DMS53 treated with DMSO at 0.1 percent for 48 hours (cell line): ENCODE results near the gene CHST7.

Experiments used
- DNase-seq: peaks from one replicate; lab custom pipeline; 2025; ENCODE audit not compliant: unreplicated experiment; lab: John Stamatoyannopoulos, UW

The CHST7 gene

DNA sequence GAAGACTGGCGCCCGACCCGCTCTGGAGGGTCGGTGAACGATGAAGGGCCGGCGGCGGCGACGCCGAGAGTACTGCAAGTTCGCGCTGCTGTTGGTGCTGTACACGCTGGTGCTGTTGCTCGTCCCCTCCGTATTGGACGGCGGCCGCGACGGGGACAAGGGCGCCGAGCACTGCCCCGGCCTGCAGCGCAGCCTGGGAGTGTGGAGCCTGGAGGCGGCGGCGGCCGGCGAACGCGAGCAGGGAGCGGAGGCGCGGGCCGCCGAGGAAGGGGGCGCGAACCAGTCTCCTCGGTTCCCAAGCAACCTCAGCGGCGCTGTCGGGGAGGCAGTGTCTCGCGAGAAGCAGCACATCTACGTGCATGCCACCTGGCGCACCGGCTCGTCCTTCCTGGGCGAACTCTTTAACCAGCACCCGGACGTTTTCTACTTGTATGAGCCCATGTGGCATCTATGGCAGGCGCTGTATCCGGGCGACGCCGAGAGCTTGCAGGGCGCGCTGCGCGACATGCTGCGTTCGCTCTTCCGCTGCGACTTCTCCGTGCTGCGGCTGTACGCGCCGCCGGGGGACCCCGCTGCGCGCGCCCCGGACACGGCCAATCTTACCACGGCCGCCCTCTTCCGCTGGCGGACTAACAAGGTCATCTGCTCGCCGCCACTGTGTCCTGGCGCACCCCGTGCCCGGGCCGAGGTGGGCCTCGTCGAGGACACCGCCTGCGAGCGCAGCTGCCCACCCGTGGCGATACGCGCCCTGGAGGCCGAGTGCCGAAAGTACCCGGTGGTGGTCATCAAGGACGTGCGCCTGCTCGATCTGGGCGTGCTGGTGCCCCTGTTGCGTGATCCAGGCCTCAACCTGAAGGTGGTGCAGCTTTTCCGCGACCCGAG lies 568 bp downstream of the CHST7 start:
- DNase-seq: peak; percentile 57

DNA sequence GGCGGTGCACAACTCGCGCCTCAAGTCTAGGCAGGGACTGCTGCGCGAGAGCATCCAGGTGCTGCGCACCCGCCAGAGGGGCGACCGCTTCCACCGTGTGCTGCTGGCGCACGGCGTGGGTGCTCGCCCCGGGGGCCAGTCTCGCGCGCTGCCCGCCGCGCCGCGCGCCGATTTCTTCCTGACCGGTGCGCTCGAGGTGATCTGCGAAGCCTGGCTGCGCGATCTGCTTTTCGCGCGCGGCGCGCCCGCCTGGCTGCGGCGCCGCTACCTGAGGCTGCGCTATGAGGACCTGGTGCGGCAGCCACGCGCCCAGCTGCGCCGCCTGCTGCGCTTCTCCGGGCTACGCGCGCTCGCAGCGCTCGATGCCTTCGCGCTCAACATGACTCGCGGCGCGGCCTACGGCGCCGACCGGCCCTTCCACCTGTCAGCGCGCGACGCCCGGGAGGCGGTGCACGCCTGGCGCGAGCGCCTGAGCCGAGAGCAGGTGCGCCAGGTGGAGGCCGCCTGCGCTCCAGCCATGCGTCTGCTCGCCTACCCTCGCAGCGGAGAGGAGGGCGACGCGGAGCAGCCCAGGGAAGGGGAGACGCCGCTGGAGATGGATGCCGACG lies 1.3 kb downstream of the CHST7 start:
- DNase-seq: peak; percentile 48

DNA sequence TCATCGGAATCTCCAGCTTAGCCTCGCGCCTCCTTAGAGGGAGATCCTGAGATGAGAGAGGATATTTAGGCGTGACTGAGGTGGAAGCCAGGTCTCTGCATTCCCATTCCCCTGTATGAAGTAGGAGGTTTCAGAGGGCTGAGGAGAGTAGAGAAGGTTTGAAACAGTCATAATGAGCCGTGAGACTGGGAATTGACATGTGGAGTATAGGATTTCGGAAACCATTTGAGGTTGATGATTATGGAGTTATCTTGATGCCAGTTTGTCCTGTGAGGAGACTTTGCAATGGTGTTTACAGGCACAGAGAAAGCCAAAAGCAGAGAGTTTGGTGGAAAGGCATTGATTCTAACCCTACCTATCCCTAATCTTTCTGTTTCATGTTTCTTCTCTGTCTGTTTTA lies 2.0 kb downstream of the CHST7 start:
- DNase-seq: no peak

DNA sequence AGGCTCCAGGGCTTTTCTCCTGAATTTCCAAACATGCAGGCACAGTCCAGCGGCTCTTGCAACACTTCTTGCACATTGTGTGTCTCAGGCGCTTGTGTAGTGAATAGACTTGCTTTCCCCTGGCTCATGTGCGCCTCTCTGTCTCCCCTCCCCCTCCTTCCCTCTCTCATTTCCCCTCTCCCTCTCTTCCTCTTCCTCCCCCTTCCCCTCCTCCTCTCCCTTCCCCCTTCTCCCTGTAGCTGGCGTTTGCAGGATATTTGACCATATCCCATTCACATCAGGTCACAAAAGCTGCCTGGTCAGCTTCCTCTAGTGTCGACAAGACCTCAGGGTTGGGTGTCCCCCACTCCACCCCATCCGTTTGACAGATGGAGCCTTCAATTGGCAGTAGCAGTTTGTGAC lies 2.4 kb downstream of the CHST7 start:
- no peak for DNase-seq

- no peak for DNase-seq
Observed at GRCh38 chrX:46576458-46576857, 2.9 kb downstream of the CHST7 start.

DNA sequence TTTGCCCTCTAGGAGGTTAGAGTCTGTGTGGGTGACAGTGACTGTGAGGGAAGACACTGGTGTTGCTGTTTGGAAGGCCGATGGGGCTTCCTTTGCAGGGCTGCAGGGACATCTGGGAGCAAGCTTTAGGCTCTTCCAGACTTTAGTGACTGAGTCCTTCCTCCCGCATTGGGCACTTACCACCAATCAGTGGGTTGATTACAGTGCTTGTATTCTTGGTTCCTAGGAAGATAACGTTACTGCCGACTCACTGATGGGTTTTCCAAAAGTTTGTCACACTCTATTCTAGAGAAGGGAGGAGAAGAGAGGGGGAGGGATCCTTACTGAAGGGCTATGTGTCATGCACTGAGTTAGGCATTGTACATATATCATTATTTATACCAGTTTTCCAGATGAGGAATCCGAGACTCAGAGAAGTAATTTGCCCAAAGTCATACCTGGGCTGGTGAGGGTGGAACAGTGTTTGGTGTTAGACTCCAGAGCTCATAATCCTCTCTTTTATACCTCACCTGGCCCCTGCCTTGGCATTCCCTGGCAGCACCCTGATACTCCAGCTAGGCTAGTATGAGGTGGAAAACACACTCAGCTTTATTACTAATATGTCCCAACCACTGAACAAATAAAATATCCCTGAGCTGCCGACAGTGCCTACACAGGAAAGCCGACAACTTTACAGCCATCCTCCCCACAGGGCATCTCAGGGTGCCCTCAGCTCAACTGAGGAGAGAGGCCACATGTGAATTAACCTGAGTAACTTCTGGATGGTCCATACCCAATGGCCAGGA lies 3.8 kb downstream of the CHST7 start:
- DNase-seq: no peak

- no peak for DNase-seq
Observed at GRCh38 chrX:46579250-46579649, 5.7 kb downstream of the CHST7 start.

GRCh38 chrX:46580613-46581012 lies 7.0 kb downstream of the CHST7 start:
- DNase-seq: no peak

GRCh38 chrX:46582325-46582724 lies 8.8 kb downstream of the CHST7 start:
- DNase-seq: no peak

DNA sequence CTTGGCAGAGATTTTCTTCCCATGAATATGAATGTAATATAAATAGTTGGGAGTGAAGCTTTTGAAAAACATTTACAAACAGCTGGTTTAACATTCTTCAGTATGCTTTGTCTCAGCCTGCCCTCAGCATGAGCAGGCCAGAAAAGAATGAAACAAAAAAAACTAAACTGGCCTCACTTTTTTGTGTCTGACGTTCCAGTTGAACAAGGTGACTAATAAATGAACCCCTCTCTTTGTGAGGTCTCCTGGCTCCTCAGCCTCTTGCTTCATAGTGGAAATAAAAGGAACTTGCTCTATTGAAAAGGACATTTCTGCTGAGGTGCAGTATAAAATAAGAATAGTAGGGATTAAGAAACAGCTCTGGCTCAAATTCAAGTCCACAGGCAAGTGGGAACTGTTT lies 9.4 kb downstream of the CHST7 start:
- no peak for DNase-seq

DNA sequence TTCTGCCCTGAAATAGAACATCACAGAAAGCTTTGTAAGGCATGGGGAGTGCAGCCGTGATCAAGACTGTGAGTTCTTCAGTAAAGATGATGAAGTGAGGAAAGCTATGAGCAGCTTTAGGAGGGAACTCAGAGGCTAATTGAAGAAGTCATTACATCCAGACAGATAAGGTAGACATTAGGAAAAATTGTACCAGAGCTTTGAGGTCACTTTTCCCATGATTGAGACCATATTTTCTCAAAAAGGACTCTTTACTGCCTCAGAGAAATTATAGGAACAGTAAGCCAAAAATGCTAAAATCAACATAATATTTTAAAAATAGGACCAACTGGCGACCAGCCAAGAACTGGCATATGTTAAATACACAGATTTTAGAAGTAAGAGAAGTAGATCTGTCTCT lies 11.2 kb downstream of the CHST7 start:
- DNase-seq: no peak

DNA sequence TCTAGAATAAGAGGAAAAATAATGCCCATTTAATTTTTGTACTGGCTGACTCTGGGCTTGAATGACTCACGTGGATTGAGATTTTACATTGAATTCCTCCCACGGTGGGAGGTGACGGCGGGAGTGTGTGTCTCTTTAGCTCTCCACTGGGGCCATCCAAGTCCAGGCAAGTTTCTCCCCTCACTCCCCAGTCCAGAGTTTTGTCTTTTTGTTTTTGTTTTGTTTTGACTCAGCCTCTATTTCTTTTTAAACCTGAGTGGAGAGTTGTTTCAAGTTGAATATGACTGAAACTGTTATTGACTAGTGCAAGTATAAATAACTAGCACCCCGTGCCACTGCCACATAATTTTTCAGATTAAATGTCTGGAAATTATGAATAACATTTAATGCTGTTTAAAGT lies 13.6 kb downstream of the CHST7 start:
- no peak for DNase-seq

DNA sequence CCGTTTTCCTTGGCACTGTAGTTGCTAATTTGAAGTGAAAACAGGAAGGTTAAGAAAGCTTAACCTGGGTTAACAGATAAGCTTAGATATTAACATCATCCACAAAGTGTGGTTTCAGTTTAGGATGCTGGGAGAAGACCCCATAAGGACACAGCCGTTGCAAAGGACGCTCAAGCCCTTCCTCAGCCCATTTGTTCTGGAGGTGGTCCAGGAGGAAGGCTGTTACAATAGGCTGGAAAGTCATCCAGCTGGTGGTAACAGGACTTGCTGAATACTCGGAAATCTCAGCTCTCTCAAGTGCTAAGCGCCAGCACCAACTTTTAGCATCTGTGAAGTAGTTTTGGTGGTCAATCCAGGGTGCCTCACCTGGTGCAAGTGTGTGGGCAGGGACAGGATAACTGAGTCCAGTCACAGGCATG lies 14.2 kb downstream of the CHST7 start:
- DNase-seq: no peak

GRCh38 chrX:46588263-46588662 lies 14.7 kb downstream of the CHST7 start:
- no peak for DNase-seq

DNA sequence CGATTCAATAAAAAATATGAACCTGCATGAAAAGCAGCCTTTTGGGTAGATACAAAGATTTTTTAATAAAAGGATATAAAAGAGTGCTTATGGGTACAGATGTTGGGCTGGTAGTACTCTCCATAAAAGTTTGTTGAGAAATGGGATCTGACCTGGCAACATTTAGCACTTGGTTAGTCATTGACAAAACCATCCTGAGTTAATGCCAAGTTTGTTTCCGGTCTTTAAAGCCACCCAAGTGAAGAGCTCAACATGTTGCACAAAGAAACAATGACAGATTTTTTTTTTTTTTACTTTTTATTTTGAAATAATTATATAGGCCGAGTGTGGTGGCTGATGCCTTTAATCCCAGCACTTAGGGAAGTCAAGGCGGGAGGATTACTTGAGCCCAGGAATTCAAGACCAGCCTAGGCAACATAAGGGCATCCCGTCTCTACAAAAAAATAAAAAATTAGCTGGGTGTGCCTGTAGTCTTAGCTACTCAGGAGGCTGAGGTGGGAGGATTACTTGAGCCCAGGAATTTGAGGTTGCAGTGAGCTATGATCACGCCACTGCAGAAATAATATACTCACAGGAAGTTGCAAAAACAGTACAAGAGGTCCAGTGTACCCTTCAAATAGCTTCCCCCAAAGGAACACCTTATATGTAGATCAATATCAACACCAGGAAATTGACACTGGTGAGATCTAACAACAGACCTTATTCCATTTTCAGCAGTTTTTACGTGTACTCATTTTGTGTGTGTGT lies 16.6 kb downstream of the CHST7 start:
- no peak for DNase-seq

GRCh38 chrX:46595084-46595483 lies 21.5 kb downstream of the CHST7 start:
- DNase-seq: no peak

DNA sequence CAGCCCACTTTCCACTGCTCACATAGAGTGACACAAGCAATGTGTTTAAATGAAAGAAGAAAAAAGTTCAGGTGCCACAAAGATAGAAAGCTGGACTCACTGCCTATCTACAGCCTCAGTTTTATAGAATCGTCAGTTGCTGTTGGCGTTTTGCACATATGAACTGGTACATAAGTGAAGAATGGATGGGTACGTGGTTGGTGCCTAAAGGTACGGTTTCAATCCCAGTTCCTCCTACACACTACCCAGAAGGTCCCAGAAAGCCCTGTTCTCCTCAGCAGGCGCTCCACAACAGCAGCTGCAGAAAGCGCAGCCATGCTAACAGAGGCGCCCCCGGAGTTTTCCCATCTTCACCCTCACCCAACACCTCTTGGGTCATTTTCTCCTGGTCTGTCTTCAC lies 23.6 kb downstream of the CHST7 start:
- no peak for DNase-seq

DNA sequence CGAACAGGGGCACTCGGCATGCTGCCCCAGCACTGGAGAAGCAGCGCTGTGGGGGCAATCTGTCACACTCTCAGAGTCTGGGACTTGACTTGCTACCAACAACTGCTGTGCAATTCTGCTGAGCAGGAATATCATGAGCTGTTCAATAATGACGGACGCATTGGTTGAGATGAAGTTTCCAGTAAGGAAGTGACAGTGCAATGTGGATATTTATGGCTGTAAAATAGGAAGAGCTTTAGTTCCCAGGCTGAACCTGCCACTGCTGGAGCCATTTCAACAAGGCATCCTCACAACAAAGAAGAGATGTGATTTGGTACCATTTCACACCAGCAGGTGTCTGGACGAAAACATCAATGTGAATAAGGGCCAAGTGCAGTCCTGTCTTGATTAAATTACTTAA lies 24.2 kb downstream of the CHST7 start:
- DNase-seq: no peak

- no peak for DNase-seq
Observed at GRCh38 chrX:46599051-46599560, 25.5 kb downstream of the CHST7 start.

DNA sequence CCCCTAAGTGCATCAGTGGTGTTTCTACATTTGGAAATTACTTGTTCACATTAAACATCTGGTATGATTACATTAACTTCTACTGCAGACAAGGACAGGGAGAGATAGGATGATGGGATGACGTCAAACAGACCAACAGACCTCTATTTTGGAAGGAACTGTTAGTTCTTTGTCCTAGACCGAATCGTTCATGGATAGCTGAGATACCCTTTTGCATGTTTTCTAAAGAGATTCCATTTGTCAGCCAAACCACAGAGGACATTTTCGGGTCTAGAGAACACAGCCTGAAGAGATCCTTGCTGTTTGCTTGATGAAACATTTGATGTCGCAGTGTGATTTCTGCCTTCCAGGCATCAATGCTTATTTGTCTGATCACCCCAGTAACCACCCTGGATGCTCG lies 27.7 kb downstream of the CHST7 start:
- DNase-seq: no peak
